OCI-M1 (cell line): ENCODE measurements around the gene KDM5A.
"Not testable (repeated sequence)": the region's sequence is repeated elsewhere in the genome, so short reads cannot be mapped to it uniquely, and the experiment has no call there.

ENCODE experiments used
- DNase-seq: peaks from one replicate; lab custom pipeline; 2025; lab: John Stamatoyannopoulos, UW

The KDM5A gene

DNA sequence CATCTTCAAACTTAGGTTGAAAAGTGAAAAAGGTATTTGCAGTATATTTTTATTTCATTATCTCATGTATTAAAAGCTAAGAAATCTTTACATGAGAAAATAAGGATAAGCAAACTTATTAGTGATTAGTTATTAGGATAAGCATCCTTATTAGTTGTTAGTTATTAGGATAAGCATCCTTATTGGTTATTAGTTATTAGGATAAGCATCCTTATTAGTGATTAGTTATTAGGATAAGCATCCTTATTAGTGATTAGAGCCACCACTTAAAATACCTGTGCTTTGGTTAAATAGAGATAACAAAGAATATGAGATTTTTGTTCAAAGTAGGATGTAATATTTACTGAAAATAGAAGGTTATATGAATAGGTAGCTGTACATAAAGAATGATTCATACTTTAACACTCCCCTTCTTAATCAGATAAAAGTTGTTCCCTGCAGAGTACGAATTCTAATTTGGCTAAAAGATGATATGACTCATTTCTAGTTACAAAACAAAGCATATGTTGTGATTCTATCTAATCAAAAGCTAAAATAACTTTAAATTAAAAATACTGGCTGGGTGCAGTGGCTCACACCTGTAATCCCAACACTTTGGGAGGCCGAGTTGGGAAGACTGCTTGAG is 56.4 kb downstream of the KDM5A start:
- DNase-seq = no peak

GRCh38 chr12:331287-331686 is 57.8 kb downstream of the KDM5A start:
- DNase-seq = no peak

DNA sequence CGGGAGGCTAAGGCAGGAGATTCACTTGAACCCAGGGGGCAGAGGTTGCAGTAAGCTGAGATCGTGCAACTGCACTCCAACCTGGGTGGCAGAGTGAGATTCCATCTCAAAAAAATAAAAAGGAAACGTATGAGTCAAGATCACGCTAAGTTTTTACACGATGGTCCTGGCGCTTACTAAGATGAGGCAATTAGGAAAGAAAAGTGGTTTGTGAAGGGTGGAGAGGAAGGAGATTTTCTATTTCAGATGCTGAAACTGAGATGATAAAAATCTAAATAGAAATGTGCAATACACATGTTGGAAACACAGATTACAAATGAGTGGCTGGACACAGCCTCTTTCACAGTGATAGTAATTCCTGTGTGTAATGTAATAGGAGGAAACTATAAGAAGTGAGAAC is 63.2 kb downstream of the KDM5A start:
- no peak for DNase-seq

GRCh38 chr12:323507-323906 is 65.6 kb downstream of the KDM5A start:
- no peak for DNase-seq

- peak; percentile 34 for DNase-seq
Observed at GRCh38 chr12:321606-322326, 67.4 kb downstream of the KDM5A start.

DNA sequence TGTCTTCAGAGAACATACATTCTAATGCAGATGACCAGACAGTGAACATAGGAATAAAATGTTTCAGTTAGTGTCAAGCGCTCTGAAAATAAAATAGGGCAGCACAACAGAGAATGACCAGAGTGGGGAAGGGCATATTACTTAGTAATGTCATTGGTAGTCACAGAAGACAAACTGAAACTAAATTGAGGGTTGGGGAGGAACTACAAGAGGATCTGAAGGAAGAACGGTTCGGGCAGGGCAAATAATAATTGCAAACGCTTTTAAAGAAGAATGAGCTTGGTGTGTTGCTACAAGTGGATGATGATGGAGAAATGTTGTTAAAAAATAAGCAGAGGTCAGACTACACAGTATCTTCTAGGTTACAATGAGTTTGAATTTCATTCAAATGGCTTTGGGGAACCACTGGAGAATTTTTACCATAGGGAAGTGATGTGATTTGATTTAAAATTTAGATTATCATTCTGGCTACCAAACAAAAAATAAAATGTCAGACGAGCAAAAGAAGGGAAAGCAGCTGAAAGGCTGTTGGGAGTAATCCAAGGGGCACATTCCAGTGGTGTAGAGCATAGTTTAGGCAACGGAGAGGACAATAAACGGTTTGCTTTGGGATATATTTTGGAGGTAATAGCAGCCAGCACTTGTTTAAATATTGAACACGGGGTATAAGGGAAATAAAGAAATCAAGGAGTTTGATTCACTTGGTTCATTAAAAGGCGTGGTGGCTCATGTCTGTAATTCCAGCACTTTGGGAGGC is 70.2 kb downstream of the KDM5A start:
- DNase-seq = no peak

DNA sequence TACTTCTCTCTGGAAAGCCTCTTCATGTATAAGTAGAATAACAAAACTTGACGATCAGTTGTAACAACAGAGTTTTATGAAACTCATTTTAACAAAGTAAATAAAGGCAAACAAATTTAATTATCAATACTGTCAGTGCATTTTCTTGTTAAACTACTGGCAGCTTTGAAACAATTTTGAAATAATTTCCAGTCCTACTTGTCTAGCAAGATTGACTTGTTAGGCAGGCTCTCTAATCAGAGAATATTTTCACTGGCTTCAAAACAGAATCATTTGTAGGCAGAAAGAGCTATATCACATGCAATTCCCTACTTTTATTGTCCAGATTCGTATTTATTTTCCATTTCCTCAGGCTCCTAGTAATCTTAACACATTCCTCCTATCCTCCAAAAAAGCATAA is 80.6 kb downstream of the KDM5A start:
- DNase-seq = no peak

GRCh38 chr12:307406-307805 is 81.7 kb downstream of the KDM5A start:
- no peak for DNase-seq

DNA sequence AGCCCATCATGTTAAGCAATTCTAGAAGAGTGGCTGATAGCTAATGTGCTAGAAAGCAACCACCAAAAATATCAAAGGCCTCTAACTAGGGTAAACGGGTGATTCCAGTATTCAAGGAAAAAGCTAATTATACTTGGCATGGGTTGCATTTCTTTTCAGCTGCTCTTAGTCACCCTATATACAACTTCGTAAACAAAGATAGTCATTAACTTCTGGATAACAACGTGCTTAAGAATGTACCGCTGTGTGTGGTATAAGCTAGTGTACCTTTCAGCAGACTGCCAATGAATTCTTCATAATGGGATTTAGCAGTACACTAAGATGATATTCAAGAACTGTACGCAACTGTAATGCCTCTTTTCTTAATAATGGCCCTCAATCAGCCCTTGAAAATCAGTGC is 84.3 kb downstream of the KDM5A start:
- no peak for DNase-seq

DNA sequence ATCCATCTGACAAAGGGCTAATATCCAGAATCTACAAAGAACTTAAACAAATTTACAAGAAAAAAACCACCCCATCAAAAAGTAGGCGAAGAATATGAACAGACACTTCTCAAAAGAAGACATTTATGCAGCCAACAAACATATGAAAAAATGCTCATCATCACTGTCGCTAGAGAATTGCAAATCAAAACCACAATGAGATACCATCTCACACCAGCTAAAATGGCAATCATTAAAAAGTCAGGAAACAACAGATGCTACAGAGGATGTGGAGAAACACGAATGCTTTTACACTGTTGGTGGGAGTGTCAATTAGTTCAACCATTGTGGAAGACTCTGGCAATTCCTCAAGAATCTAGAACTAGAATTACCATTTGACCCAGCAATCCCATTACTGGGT is 86.4 kb downstream of the KDM5A start:
- not testable (repeated sequence) for DNase-seq

DNA sequence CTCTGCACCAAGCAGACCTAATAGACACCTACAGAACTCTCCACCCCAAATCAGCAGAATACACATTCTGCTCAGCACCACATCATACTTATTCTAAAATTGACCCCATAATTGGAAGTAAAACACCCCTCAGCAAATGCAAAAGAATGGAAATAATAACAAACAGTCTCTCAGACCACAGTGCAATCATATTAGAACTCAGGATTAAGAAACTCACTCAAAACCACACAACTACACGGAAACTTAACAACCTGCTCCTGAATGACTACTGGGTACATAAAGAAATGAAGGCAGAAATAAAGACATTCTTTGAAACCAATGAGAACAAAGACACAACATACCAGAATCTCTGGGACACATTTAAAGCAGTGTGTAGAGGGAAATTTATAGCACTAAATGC is 89.0 kb downstream of the KDM5A start:
- not testable (repeated sequence) for DNase-seq

- not testable (repeated sequence) for DNase-seq
Observed at GRCh38 chr12:299511-299910, 89.6 kb downstream of the KDM5A start.

DNA sequence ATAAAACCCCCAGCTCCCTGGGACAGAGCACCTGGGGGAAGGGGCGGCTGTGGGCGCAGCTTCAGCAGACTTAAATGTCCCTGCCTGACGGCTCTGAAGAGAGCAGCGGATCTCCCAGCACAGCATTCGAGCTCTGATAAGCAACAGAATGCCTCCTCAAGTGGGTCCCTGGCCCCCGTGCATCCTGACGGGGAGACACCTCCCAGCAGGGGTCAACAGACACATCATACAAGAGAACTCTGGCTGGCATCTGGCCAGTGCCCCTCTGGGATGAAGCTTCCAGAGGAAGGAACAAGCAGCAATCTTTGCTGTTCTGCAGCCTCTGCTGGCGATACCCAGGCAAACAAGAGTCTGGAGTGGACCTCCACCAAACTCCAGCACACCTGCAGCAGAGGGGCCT is 91.1 kb downstream of the KDM5A start:
- not testable (repeated sequence) for DNase-seq

DNA sequence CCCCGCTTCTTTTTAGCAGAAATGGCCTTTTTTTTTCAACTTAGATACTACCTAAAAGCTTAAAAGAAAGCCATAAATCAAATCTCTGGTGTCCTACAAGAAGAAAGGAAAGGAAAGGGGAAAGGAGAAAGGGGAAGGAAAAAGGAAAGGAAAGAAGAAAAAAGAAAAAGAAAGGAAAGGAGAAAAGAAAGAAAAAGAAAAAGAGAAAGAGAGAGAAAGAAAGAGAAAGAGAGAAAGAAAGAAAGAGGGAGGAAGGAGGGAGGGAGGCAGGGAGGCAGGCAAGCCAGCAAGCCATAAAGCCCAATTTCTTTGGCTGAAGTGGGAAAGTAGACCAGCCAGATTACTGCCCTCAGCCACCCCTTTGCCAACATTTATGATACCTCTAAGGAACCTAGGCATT is 94.0 kb downstream of the KDM5A start:
- no peak for DNase-seq

GRCh38 chr12:293199-293598 is 95.9 kb downstream of the KDM5A start:
- DNase-seq = no peak

GRCh38 chr12:292186-292585 is 96.9 kb downstream of the KDM5A start:
- no peak for DNase-seq

DNA sequence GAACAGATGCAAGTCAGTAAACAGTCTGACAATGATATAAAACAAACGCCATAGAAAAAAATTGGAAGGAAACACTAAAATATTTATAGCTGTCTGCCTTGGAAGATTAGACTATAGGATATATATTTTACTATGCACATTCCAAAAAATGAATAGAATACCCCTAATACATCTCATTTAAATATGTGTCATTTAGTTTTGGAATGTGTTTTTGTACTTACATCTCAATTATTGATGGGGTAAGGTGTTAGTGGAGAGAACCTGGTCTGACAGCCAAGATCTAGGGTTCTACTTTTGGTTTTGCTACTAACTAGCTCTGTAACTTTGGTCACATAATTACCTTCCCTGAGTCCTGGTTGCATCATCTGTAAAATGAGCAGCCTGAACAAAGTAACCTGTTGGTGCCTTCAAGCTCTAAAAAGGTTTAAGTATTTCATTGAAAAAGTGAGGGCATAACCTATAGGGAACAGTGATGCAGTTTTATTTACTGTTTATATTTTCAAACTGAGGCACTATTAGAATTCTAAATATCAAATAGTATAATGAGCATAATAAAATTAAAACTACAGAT is 97.9 kb downstream of the KDM5A start:
- DNase-seq = peak; percentile 58

DNA sequence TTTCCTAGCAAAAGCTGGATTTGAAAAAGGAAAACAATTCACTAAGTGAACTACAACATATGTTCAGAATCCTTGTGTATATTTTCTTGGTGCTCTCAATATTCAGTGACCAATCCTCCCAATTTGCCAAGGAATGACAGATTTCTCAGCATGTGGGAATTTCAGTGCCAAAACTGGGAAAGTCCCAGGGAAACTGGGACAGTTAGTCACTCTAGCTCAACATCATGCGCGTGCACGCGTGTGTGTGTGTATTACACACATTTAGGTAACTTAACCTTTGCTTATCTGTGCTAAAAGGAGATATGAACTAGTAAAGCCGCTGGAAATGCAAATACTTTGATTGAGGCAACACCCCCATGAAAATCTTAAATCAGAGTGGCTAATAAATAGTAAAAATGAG is 100.4 kb downstream of the KDM5A start:
- no peak for DNase-seq

DNA sequence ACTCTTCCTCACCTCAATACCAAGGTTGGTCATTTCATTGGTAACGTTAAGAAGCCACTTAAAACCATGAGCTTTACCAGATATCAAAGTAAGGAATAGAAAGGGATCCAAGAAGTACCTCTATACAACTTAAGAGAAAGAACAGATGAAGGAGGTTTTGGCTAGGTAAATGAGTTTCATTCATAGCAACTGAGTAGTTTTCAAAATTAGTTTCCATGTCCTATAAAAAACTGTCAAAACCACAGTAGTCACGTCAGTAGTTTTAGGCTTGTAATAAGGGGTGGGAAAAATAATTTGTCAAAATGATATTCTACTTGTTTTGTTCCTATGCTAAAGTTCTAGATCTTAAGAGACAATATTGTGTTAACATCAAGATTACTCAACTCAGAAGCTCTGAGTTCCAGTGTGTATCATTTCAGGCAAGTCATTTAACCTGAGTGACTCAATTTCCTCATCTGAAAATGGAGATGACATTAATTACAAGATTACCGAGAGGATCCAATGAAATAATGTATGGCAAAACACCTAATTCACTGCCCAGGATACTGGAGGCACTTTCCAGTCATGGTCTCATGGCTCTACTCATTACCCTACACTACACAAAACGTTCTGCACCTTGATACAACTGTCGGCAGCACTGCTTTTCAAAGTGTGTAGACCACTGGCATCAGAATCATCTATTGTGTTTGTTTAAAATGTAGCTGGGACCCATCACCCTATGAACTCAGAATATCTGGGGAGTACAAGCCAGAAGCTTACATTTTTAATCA is 102.4 kb downstream of the KDM5A start:
- no peak for DNase-seq

DNA sequence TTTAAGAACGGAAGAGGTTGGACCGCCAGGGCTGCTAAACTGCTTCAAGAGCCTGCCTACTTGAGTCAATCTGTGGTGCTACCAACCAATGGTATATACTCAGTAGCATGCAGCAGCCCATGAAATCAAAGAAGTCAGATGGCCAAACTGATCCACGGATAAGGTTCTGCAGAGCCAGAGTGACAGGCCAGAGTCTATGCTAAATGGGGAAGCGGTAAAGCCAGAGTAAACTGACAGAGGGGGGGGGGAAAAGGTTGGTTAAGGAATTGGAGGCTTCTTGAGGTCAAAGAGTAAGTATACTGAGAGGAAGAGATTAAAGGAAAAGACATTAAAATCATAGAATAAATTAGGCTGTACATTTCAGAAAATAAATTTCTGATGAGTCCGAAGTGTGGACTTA is 111.1 kb downstream of the KDM5A start:
- peak; percentile 67 for DNase-seq

DNA sequence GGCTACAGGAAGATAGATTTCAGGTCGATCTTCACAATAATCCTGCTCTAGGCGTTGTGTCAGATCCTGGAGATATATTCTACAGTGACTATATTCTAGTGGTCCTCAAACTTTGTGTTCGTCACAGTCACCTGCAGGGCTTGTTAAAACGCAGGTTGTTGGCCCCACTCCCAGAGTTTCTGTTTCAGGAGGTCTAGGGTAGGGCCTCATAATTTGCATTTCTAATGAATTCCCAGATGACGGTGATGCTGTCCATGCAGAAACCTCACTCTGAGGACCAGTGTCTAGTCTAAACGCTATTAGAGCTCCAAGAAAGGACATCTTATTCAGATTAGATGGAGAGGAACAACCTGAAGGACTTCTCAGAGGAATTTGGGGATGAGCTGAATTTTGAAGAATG is 113.3 kb downstream of the KDM5A start:
- DNase-seq = no peak

GRCh38 chr12:273382-273781 is 115.7 kb downstream of the KDM5A start:
- DNase-seq = no peak
